CD4-positive, alpha-beta T cell treated with Interleukin-21 for 1 hour (primary cell): Measurements from ENCODE around the gene QRSL1.
"Not testable (repeated sequence)": the region's sequence is repeated elsewhere in the genome, so short reads cannot be mapped to it uniquely, and the experiment has no call there.

Experiments used
- DNase-seq: peaks from one replicate; pipeline ENCODE4 v3.0.0-alpha.2; 2020

QRSL1 gene

DNA sequence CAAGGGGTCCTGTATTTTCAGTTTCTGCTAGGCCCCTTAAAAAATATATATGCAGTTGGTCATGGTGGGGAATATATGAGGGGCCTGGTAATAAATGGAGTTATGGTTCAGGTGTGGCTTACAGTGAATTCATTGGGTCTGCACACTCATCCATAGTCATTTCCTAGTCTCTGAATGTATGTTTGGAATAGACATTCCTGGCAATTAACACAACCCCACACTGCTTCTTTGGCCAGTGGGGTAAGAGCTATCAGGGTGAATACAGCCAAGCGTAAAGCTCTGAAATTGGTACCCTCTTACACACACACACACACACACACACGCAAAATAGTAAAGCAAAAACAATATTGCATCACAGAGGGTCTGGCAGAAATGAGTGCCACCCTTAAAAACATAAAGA, 56.5 kb downstream of the QRSL1 start:
- DNase-seq: no peak

DNA sequence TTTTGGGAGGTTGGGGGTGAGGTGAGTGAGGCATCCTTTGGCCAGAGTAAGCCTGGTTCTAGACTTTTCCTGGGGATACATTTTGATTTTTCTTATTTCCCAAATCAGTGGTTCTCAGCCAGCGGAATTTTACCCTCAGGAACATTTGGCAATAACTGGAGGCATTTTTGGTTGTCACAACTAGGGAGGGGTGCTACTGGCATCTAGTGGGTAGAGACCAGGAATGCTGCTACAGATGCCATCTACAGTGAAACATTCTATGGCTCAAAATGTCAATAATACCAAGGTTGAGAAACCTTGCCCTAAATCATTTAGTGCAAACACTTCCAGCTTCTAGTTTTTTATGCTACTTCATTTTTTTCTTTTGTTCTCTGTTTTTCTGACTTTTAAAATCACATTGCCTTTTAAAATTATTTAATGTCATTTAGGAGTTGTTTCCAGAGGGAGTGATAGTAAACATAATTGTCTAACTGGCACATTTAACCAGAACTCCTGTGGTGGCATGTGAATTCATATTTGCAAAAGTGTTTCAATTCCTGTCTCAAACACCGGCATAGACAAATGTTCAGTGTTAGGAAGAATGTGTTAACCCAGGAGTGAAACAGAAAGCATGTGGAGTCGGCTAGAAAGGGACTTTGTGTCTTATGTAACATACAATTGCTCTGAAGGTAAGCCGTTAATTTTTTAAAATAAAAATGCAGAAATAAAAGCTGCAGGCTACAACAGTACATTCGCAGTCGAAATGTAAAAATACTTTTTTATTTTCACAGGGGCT, 59.0 kb downstream of the QRSL1 start:
- no peak for DNase-seq

DNA sequence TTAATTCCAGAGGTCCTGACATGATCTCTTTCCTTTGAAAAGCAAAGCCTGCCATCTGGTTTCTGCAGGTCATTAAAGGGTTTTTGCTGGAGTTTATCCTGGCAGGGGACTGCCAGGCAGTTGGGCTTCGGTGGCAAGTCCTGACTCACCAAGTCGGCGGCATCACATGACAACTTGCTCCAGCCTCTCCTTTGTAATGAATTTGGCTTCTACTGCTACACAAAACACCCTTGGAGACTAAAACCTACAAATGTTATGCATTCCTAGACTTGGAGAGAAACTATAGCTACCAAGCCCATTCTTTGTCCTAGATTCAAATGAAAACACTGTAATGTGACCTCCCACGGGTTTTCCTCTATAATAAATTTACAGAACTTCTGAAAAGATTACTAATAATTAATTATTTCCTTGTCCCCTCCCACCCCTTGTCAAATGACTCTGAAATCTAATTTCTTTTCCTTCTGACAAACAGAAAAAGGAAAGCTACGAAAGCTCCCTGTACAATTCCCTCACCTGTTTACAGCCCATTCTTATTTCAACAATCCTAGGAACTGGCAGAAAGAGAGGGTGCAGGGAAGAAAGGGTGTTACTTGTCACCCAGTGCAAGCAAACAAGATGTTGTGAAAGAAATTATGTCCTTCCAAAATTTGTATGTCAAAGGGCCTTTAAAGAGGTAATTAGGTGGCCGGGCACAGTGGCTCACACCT, 62.9 kb downstream of the QRSL1 start:
- no peak for DNase-seq

DNA sequence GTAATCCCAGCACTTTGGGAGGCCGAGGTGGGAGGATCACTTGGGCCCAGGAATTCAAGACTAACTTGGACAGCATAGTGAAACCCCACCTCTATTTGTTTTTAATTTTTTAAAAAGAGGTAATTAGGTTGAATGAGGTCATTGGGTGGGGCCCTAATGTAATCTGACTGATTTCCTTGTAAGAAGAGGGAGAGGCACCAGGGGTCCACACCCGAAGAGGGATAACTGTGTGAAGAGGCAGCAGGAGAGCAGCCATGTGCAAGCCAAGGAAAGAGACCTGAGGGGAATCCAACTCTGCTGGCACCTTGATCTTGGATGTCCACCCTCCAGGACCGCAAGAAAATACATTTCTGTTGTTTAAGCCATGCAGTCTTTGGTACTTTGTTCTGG, 63.4 kb downstream of the QRSL1 start:
- no peak for DNase-seq

DNA sequence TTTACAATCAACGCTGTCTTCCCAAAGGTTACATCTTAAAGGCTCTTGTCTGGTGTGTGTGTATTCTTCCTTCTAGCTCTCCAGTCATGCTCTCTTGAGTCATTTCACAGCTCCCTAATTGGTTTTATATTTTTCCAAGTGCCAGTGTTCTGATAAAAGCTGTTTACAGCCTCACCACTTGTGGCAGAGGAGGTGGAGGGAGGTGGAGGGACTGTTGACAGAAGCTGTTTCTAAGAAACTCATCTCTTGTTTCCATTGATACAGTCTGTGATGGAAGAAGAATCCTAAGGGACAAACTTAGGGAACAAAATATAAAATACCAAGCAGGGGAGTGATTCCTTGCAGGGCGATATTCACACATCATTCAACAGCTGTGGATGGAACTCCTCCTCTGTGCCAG, 64.0 kb downstream of the QRSL1 start:
- DNase-seq: no peak

DNA sequence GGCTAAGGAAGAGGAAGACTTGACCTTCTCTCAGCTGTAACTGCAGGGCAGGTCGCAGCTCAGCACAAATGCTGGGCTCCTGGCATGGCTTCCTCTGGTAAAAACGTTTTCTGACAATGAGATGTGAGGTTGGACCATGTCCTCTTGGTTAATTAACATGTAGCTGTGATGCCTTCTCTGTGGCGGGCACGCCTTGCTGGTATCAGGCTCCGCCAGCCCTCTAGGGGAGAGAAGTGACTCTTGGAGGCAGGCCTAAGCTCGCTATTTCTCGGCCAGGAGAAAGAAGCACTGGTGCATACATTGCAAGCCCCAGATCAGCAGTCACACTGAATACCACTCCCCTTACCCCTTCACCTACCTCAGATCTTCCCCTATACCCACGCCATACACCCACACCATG, 65.0 kb downstream of the QRSL1 start:
- no peak for DNase-seq

DNA sequence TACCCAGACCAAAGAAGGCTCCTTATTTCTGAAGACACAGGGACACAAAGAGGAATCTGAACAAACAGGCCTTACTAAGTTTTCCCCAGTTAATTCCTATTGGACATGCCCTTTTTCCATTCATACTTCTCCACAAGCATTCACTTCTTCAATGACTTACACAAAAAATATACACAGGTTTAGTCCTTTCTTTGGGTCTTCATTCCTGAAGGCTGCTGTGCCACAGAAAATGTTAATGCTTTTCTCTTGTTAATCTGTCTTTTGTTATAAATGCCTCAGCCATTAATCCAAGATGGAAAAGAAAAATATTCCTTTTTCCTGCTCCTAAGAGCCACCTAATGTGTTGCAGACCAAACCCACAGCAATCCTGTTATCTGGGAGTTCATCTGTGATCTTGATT, 71.2 kb downstream of the QRSL1 start:
- no peak for DNase-seq

DNA sequence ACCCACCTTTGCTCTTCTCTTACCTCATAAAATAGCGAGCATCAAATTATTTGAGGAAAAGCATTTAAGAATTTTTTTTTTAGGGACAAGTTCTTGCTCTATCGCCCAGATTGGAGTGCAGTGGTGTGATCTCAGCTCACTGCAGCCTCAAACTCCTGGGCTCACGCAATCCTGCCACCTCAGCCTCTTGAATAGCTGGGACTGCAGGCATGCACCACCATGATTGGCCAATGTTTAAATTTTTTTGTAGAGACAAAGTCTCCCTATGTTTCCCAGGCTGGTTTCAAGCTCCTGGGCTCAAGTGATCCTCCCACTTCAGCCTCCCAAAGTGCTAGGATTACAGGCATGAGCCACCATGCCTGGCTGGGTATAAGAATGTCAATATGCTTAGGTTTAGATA, 71.8 kb downstream of the QRSL1 start:
- not testable (repeated sequence) for DNase-seq

DNA sequence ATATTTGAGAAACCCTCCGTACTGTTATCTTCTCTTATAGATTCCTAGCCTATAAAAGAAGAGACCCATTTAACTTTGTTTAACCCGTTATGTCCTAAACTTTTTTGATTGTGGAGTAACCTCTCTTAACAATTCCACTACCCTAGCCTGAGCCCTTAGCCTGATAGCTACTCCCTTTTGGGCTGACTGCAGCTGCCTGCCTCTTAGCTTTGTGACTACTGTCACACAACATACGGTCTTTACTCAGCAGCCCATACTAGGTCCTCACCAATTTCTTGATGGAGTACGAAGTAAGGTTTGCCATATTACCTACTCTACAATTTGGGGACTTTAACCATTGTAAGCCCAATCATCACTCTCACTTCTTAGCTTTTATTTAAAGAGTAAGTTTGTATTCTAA, 72.7 kb downstream of the QRSL1 start:
- no peak for DNase-seq

DNA sequence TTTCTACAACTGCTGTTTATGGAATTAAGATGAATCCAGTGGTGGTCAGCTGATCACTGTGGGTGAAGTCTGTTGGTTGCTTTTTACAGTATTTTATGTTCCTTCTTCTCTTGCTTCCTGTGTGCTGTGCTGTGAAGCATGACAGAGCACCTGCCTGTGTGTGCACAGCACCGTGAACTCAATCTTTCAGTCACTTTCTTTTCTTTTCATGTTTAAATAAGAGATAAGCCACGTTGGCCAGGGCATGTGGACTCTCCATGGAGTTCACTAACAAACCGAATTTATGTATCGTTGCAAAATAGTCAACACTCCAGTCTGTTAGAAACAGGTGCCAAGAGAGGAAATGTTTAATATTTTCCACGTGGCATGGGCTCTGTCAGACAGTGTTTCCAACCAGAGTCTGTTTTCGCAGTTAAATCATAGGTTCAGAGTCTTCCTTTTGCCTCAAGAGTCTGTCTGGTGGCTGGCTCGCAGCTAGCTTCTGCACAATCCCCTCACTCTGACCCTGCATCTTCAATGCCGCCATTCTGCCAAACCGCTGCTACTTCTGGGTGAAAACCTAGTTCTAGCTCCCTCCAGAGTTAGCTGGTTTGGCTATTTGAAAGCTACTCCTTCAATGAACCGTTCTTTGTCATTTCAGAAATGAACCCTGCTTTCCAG, 73.2 kb downstream of the QRSL1 start:
- DNase-seq: no peak

DNA sequence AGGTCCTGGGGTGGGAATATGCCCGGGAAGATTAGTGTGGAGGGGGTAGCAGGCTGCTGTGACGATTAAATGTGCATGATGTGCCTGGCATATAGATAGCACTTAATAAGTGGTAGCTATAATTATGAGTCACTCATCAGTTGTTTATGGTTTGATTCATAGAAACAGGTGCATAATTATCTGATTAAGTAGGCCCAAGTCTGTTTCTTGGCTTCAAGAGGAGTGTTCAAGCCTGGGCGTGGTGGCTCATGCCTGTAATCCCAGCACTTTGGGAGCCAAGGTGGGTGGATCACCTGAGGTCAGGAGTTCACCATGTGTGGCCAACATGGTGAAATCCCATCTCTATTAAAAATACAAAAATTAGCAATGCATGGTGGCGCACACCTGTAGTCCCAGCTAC, 74.9 kb downstream of the QRSL1 start:
- no peak for DNase-seq

DNA sequence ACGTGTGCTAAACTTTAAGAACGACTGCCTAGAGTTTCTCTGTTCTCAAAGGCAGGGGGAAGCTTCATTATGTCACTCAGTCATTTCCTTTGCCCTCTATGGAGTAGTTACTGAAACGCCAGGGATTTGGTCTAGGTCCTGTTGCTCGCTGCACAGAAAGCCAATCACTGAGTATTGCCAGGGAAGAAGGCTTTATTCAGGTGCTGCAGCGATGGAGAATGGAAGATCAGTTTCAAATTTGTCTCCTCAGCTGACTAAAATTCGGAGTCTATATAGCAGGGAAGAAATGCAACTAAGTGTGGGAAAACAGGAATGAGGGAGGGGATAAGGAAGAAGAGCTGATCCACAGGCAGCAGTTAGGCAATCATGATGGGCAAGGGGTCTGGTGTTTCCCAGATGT, 75.8 kb downstream of the QRSL1 start:
- DNase-seq: no peak

DNA sequence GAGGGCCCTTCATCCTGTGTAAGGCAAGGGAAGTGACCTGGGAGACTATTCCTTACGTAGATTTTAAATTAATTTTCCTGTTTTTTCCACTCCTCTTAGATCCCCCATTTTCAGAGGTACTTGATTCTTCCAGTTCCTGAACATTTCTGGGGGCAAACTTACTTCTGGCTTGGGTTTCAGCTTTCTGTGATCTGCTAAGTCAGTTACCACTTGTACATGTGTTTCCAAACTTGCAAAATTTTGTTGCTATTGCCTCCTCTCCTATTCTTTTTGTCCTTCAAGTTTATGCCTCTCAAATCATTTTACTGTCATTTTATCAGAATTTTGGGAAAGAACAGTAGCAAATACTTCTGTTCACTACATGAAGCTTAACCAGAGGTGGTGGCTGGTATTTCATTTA, 81.2 kb downstream of the QRSL1 start:
- no peak for DNase-seq

DNA sequence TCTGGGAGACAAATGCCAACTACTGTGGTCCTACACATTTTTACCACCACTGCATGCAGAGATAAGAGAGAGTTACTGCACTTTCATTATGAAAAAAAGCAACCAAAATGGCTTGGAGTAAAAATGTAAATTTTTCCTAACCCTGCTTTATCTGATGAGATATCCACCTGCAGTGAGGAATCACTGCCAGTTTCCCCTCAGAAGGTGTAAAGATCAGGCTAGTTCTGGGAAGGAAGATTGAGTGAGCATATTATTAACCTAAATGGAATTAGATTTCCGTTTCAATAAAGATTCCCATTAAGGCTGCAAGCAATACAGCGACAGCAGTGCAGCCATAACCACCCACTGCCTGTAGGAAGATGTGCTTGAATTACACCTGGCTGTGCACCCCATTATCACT, 84.9 kb downstream of the QRSL1 start:
- DNase-seq: no peak

DNA sequence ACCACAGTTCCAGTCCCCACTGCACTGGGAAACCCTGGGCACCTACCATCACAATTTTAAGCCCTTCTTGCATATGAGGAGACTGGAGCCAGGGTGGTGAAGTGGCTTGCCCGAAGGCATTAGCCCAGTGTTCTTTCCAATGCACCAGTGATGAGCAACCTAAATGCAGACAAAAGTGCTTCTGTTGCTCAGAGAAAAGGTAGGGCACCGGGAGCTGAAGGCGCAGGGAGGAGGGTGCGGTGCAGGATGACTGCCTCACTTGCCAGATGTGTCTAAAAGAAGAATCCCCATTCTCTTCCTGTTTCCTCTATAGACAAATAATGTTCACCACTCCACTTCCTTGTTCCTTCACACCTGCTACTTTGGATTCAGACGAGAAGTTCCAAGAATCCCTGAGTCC, 86.5 kb downstream of the QRSL1 start:
- no peak for DNase-seq

DNA sequence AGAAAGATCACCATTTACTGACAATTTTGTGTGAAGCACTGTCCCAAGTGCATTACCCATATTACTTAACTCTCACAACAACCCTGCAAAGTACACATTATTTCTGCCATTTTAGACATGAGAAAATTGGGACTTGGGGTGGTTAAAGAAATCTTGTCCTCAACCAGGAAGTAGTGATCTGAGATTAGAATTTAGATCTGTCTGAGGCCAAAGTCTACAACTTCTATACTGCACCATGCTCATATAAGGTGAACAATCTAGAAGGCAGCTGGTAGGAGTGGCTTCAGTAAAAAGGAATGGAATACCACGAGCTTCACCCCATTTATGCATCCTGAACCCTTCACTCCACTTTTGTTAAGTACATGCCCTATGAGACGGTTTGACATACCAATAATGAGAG, 87.6 kb downstream of the QRSL1 start:
- no peak for DNase-seq
